HG03108 (cell line): ENCODE results near the gene KLHDC3.
A peak's percentile ranks its signal among the peaks of the same experiment; 100 is the strongest.

Experiments used
- ATAC-seq: cut with Tn5 transposase; IDR thresholded peaks from one replicate; pipeline ENCODE4 v1.9.1; 2021; ENCODE audit warnings: moderate library complexity; ENCODE audit not compliant: unreplicated experiment

The KLHDC3 gene

GRCh38 chr6:43053545-43054205 lies 39.6 kb downstream of the KLHDC3 start, which contains the start of gene CUL7:
TSS of gene CUL7 (minus strand) at chr6:43053851. CDS start at chr6:43052788, 1,063 bp downstream.
- peak; percentile 91 for ATAC-seq

DNA sequence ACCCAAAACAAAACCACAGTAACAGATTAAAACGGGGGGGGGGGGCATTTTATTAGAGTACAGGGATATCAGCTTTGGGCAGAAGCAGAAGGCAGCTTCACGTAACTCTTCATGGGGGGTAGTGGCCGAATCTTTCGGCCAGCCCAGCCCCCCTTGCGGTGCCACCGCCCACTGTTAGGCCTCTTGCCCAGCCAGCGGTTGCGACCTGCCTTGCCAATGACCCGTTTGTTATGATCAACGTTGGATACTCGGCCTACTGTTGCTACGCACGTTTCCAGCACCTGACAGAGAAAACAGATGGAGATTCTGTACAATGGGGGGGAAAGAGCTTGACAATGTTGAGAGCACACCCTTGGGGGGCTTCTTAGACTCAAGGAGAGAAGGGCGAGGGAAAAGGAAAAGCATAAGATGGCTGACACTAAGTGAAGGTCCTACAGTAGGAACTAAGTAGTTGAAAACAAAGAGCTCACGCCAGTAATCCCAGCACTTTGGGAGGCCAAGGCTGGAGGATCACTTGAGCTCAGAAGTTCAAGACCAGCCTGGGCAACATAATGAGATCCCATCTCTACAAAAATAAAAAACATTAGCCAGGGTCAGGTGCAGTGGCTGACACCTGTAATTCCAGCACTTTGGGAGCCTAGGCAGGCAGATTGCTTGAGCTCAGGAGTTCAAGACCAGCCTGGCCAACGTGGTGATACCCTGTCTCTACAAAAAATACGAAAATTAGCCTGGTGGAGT lies 40.3 kb downstream of the KLHDC3 start:
- no peak for ATAC-seq

GRCh38 chr6:43055966-43056365 lies 41.9 kb downstream of the KLHDC3 start:
- ATAC-seq: no peak

- no peak for ATAC-seq
Measured at GRCh38 chr6:43058531-43058930, 44.5 kb downstream of the KLHDC3 start.

GRCh38 chr6:43059168-43060033 lies 45.4 kb downstream of the KLHDC3 start, which contains the start of the genes KLC4 and MRPL2:
TSS of gene KLC4 (plus strand) at chr6:43059631. CDS start at chr6:43061336, 1,705 bp downstream.
TSS of gene MRPL2 (minus strand) at chr6:43059434. CDS start at chr6:43059381, 53 bp downstream.
- peak; percentile 79 for ATAC-seq

GRCh38 chr6:43060034-43060754 lies 46.1 kb downstream of the KLHDC3 start:
- ATAC-seq: no peak

- ATAC-seq: no peak
Measured at GRCh38 chr6:43060755-43061633, 46.9 kb downstream of the KLHDC3 start.

- ATAC-seq: no peak
Measured at GRCh38 chr6:43061861-43062260, 47.8 kb downstream of the KLHDC3 start.

DNA sequence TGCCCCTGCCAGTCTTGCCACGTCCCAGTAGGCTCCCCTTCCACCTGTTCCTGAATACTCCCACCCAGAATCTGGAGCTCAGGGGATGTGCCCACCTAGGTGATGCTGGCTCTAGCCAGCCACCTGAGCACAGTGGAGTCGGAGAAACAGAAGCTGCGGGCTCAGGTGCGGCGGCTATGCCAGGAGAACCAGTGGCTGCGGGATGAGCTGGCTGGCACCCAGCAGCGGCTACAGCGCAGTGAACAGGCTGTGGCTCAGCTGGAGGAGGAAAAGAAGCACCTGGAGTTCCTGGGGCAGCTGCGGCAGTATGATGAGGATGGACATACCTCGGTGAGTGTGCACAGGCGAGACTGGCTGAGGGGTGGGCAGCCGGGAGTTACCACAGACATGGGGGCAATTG lies 48.8 kb downstream of the KLHDC3 start:
- no peak for ATAC-seq

GRCh38 chr6:43070028-43070632 lies 56.1 kb downstream of the KLHDC3 start:
- no peak for ATAC-seq
